Measurements from ENCODE around the gene CREB5.

GRCh38 chr7:28790467-28790866 is 378.1 kb downstream of the CREB5 start:
- TF ChIP-seq POLR2AphosphoS5 (IDR thresholded peaks at IDR 0.05; ENCODE audit: low read depth, low read length) (no peak), REST (IDR thresholded peaks at IDR 0.05; ENCODE audit: insufficient read depth in 1 of 2, low read depth in 2 of 2, low read length in 2 of 2) (no peak)
